Activated CD4-positive, alpha-beta T cell treated with anti-CD3 and anti-CD28 coated beads, Interleukin-2, amount 50 U/mL, for 4 hours (primary cell): ENCODE results near the gene BUD31.
"Not testable (repeated sequence)": the region's sequence is repeated elsewhere in the genome, so short reads cannot be mapped to it uniquely, and the experiment has no call there.

Experiments used
- DNase-seq, 2 experiments: peaks; one replicate each; pipeline ENCODE4 v3.0.0-alpha.2; 2020

Gene BUD31

GRCh38 chr7:99402854-99403253 lies 5.9 kb upstream of the BUD31 start:
- no peak for DNase-seq

DNA sequence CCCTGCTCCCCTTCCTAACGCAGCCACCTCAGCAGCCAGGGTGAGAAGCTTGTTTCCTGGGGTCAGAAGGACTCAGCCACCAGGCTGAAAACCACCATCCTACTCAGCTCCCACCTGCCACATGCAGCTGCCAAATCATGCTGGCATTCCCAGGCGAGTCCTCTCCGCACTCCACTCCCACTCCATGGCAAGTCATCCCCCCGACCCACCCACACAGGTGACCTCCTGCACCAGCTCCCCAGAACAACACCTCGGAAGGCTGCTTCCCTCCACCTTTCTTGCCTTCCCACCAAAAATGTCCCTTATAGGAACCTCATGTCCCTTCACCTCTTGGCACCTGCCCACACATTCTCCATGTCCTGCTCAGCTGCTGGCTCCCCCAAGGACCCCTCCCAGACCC lies 5.0 kb upstream of the BUD31 start:
- no peak for DNase-seq

DNA sequence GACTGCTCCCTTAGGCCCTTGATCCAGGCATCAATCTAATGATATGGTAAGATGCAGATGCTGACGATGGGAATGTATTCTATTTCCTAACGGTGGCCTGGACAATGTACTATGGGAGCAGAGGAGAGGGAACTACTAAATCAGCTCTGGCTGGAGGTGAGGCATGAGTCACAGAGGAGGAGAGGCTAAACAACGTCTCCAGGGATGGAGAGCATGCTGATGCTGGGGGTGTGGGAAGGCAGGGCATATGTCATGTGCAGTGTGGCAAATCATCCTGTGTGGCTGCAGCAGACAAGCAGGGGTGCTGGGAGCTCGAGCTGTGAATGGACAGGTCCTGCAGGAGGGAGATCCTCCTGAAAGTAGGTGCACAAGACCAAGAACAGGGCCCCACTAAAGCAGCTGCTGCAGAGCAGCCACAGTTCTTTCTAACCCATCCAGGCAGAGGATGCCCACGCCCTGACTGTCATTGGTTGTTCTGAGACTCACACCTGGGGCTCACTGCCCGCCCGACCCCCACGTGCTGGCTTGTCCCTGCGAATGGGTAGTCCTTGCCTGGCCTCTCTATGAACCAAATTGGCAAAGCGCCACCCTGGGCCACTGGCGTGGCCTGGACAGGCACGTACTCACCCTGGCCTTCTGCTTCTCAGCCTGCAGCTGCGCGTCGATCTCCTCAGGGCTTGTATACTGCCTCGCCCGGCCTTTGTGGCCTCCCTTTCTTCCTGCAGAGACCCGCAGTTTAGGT lies 4.4 kb upstream of the BUD31 start:
- no peak for DNase-seq

- DNase-seq: no peak
Measured at GRCh38 chr7:99404977-99405320, 3.8 kb upstream of the BUD31 start.

- no peak for DNase-seq
Measured at GRCh38 chr7:99406557-99406956, 2.2 kb upstream of the BUD31 start.

- peak; percentile 44 to 45 for DNase-seq
Measured at GRCh38 chr7:99407872-99408378, 844 bp upstream of the BUD31 start.

DNA sequence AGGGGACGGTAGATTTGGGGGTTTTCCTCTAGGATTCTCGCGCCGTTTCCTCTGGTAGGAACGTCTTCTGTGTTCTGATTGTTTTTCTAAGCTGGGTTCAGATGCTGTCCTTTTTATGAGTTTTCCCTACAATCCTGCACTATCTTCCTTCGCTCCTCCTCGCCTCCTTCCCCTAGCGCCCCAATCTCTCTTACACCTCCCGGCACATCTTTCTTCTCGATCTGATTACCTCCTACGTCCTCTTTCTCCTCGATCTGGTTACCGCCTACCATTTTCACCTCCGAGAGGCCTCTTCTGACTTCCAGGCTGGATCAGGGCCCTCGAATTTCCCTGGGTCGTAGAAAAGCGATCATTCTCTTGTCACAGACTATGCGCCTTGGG lies 413 bp downstream of the BUD31 start:
- no peak for DNase-seq

- DNase-seq: no peak
Measured at GRCh38 chr7:99409806-99410205, 1.0 kb downstream of the BUD31 start.

- DNase-seq: no peak
Measured at GRCh38 chr7:99410635-99411034, 1.9 kb downstream of the BUD31 start.

DNA sequence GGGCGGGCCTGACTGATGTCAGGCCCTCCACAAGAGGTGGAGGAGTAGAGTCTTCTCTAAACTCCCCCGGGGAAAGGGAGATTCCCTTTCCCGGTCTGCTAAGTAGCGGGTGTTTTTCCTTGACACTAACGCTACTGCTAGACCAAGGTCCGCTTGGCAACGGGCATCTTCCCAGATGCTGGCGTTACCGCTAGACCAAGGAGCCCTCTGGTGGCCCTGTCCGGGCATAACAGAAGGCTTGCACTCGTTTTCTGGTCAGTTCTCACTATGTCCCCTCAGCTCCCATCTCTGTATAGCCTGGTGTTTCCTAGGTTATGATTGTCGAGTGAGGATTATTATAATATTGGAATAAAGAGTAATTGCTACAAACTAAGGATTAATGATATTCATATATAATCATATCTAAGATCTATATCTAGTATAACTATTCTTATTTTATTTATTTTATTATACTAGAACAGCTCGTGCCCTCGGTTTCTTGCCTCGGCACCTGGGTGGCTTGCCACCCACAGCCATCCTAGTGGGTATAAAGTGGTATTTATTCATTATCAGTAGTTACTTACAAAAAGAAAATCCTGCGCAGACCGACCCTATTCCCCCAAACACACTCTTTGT lies 6.9 kb downstream of the BUD31 start:
- not testable (repeated sequence) for DNase-seq

- no peak for DNase-seq
Measured at GRCh38 chr7:99418260-99418659, 9.5 kb downstream of the BUD31 start.

DNA sequence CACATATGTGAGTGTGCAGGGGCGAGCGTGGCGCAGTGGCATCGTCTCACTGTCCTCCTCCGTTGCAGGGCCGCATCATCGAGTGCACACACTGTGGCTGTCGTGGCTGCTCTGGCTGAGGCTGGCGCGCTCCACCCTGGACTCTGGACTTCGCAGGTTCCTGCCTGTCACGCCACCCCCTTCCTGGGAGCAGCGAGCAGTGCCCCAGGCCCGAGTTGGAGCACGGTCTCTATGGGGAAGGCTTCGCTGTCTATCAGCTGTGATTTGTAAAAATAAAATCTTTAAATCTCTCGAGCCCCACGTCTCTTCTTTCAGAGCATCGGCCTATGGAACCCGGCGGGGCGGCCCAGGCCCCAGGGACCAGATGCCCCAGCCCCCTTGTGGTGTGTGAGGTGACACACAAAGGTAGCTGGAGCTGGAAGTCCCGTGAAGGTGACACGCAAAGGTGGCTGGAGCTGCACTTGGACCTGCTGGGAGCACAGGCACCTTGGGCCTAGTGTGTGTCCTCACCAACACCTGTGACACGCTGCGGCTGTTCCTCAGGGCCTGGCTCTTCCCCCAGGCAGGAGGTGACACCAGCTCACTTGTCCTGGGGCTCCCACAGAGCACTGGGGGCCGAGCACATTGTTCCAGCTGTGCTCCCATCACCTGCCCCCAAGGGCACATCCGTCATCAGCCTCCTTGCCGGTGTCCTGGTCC lies 10.7 kb downstream of the BUD31 start:
- DNase-seq: no peak

DNA sequence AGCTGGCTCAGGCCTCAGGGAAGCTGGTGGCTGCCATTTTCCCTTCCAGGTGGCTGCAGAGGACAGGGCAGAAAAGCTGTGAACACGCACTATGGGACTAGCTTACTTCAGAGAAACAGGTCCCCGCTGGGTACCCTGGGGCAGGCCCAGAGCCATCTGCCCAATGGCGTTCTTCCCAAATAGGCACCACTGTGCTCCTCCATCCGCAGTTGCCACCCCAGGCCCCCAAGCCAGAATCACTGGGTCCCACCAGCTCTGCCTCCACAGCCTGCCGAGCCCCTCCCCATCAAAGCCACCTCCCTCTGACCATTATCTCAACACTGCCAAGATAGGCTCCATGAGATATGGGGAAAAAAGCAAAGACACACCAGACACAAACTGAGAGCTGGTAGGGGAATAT lies 11.4 kb downstream of the BUD31 start:
- no peak for DNase-seq

DNA sequence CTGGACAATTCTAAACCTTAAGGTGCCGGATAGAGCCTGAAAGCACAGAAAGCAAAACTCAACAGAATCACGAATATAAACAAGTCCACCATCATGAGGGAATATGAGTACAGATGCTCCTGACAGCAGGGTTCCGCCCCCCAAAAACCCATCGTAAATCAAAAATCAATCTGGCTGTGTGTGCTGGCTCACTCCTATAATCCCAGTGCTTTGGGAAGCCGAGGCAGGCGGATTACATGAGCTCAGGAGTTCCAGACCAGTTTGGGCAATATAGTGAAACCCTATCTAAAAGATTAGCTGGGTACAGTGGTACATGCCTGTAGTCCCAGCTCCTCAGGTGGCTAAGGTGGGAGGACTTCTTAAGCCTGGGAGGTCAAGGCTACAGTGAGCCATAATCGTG lies 12.2 kb downstream of the BUD31 start:
- no peak for DNase-seq

GRCh38 chr7:99422186-99422585 lies 13.4 kb downstream of the BUD31 start:
- no peak for DNase-seq

DNA sequence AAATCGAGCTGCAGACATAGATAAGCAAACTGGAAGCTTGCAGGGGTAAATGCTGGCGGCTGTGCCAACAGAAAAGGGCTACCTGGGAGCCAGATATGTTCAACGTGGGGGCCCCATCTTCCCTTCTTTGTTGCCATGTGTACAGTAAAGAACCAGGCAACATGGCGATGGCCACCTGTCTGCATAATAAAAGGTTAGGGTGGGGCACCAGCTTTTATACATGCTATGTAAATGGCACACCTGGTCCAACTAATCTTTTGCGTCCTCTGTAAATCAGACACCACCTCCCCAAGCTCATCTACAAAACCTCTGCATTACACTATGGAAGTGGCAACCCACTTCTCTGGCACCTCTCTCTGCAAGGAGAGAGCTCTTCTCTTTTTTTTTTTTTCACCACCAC lies 13.9 kb downstream of the BUD31 start:
- DNase-seq: no peak

GRCh38 chr7:99424932-99425730 lies 16.4 kb downstream of the BUD31 start:
- no peak for DNase-seq

DNA sequence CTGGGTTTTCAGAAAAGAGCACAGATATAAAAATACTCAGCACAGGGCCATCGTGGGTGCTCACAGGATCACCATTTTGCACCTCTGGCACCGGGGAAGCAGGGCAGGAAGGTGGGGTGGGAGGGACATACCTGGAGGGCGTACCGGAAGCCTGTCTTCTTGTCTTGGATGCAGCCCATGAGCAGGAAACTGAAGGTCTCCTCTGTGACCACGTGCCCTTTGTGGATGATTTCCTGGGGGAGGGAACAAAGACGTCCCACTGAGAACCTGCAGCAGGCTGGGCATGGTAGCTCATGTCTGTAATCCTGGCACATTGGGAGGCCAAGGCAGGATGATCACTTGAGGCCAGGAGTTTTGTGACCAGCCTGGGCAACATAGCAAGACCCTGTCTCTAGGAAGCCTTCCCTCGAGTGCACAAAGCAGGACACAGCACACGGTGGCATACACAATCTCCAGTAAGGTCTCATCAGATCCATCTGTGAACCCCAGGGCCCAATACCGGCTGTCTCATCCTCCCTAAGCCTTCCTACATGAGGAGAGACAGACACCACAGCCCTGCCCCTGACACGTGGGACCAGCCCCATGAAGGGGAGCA lies 20.3 kb downstream of the BUD31 start:
- DNase-seq: no peak

GRCh38 chr7:99429756-99430155 lies 21.0 kb downstream of the BUD31 start:
- DNase-seq: no peak

DNA sequence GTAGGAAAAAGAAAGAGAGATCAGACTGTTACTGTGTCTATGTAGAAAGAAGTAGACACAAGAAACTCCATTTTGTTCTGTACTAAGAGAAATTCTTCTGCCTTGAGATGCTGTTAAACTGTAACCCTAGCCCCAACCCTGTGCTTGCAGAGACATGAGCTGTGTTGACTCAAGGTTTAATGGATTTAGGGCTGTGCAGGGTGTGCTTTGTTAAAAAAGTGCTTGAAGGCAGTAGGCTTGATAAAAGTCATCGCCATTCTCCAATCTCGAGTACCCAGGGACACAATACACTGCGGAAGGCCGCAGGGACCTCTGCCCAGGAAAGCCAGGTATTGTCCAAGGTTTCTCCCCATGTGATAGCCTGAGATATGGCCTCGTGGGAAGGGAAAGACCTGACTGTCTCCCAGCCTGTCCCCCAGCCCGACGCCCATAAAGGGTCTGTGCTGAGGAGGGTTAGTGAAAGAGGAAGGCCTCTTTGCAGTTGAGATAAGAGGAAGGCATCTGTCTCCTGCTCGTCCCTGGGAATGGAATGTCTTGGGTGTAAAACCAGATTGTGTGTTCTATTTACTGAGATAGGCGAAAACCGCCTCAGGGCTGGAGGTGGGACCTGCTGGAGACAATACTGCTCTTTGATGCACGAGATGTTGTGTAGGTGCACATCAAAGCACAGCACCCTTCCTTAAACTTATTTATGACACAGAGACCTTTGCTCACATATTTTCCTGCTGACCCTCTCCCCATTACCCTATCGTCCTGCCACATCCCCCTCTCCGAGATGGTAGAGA lies 23.2 kb downstream of the BUD31 start:
- not testable (repeated sequence) for DNase-seq

DNA sequence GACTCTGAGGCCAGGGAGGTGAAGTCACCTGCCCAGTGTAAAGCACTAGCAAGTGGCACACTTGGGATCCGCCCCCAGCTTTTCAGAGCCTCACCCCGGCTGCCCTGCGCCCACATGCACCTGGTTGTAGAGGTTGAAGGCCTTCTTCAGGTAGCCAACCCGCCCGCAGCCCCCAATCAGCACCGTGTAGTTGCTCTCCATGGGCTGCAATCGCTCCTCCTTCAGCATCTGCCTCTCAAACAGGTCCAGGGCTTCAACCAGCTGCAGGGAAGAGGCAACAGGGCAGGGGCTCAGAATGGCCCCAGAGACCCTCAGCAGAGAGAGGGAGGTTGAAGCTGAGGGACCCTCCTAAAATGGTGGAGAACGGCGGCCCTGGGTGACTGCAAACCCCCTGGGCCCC lies 24.4 kb downstream of the BUD31 start:
- no peak for DNase-seq

DNA sequence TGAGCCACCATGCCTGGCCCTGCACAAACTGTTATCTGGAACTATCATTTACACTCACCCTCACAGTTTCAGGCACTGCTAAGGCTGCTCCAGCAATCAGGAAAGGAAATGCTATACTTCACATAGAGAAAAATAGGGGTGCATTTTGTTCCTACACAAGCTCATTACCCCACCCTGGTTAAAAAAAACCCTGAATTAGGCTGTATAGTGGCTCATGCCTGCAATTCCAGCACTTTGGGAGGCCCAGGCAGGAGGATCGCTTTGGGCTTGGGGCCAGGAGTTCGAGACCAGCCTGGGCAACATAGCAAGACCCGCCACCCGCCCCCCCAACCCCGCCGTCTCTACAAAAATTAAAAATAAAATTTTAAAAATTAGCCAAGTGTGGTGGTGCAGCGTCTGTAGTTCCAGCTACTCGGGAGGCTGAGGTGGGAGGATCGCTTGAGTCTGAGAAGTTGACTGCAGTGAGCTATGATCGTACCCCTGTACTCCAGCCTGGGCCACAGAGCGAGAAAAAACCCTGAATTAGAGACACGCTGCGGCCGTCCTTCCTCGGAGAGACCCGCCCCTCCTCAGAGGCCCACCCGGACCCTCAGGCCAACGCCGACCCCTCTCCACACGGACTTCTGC lies 29.3 kb downstream of the BUD31 start:
- no peak for DNase-seq
